PC-3 (cell line): ENCODE results near the gene PRDM5. TPM values are rescaled to one million over a fixed set of nuclear protein-coding genes. Genes with fewer than 3 reads are reported as not detected.

Experiments used
- ATAC-seq: fragments of 200-7000 bp; cut with Tn5 transposase; 2 replicates; pipeline ENCODE4 v1.9.1; 2020; ENCODE audit warnings: mild to moderate bottlenecking, moderate library complexity
- BruUV-seq: library from RNA; stranded (reverse); fragments of 400-500 nt; replicated peaks from 2 replicates; lab custom pipeline; 2021; lab: Mats Ljungman, UMichigan
- CTCF ChIA-PET: fragments of 300-600 bp; sonication (Branson Sonifier 250); formaldehyde crosslinking; loops from one replicate; lab custom pipeline; 2022; ENCODE audit warnings: antibody characterized with exemption; lab: Charles Lee
- POLR2A ChIA-PET: fragments of 300-600 bp; sonication (Branson Sonifier 250); formaldehyde crosslinking; loops from one replicate; lab custom pipeline; 2022; ENCODE audit warnings: antibody characterized with exemption; ENCODE audit not compliant: unreplicated experiment; lab: Charles Lee
- DNase-seq: peaks from one replicate; pipeline ENCODE4 v3.0.0-alpha.2; 2015
- H2AFZ ChIP-seq: fragments of 300-600 bp; sonication (generic); 2 replicates; pipeline ENCODE4 v1.6.0; 2016; ENCODE audit warnings: antibody characterized with exemption, low read length
- H3F3A ChIP-seq: fragments of 300-600 bp; sonication (generic); one replicate; pipeline ENCODE4 v1.6.0; 2017; ENCODE audit warnings: antibody characterized with exemption, low read length, control low read depth, mild to moderate bottlenecking; ENCODE audit not compliant: unreplicated experiment
- H3K27ac ChIP-seq: fragments of 300-600 bp; sonication (generic); 2 replicates; pipeline ENCODE4 v1.5.1; 2016; ENCODE audit warnings: mild to moderate bottlenecking, low read length
- H3K27me3 ChIP-seq: fragments of 300-600 bp; sonication (generic); 2 replicates; pipeline ENCODE4 v1.6.1; 2016; ENCODE audit warnings: low read length, mixed read lengths
- H3K36me3 ChIP-seq: fragments of 300-600 bp; sonication (generic); 2 replicates; pipeline ENCODE4 v1.6.1; 2016; ENCODE audit warnings: low read depth, mixed run types, low read length, mixed read lengths
- H3K4me1 ChIP-seq: fragments of 300-600 bp; sonication (generic); 2 replicates; pipeline ENCODE4 v1.5.1; 2016; ENCODE audit warnings: low read length; ENCODE audit not compliant: insufficient read depth
- H3K4me2 ChIP-seq: fragments of 300-600 bp; sonication (generic); 2 replicates; pipeline ENCODE4 v1.6.0; 2016; ENCODE audit warnings: low read length
- H3K4me3 ChIP-seq: fragments of 300-600 bp; sonication (generic); 2 replicates; pipeline ENCODE4 v1.5.1; 2016; ENCODE audit warnings: mild to moderate bottlenecking, low read length, mixed read lengths
- H3K79me2 ChIP-seq: fragments of 300-600 bp; sonication (generic); 2 replicates; pipeline ENCODE4 v1.6.1; 2017; ENCODE audit warnings: low read length, mixed read lengths
- H3K9ac ChIP-seq: fragments of 300-600 bp; sonication (generic); 2 replicates; pipeline ENCODE4 v1.6.0; 2016; ENCODE audit warnings: mild to moderate bottlenecking, low read length
- H3K9me2 ChIP-seq: fragments of 300-600 bp; sonication (generic); replicated peaks from 2 replicates; pipeline ENCODE4 v1.6.1; 2016; ENCODE audit warnings: mixed run types, low read length, mixed read lengths
- H3K9me3 ChIP-seq: fragments of 300-600 bp; sonication (generic); 2 replicates; pipeline ENCODE4 v1.6.1; 2016; ENCODE audit warnings: low read length, mixed read lengths
- H4K20me1 ChIP-seq: fragments of 300-600 bp; sonication (generic); 2 replicates; pipeline ENCODE4 v1.6.1; 2016; ENCODE audit warnings: low read length, mixed read lengths
- CTCF ChIP-seq: fragments of 300-600 bp; sonication (generic); conservative IDR thresholded peaks from 2 replicates; pipeline ENCODE4 v1.5.1; 2017; ENCODE audit warnings: antibody characterized with exemption, low read depth, mild to moderate bottlenecking, low read length
- EZH2 ChIP-seq: fragments of 300-600 bp; sonication (generic); IDR thresholded peaks from one replicate; pipeline ENCODE4 v1.6.1; 2017; ENCODE audit warnings: antibody characterized with exemption, mild to moderate bottlenecking, low read length; ENCODE audit not compliant: unreplicated experiment
- EZH2phosphoT487 ChIP-seq: fragments of 300-600 bp; sonication (generic); IDR thresholded peaks from 2 replicates; pipeline ENCODE4 v1.6.1; 2018; ENCODE audit warnings: mild to moderate bottlenecking, antibody characterized with exemption, low read length, borderline replicate concordance
- intact Hi-C: fragments of 100-400 bp; cut with micrococcal nuclease; formaldehyde crosslinking; loops from 2 replicates; pipeline ENCODE4 v1.9.0; 2023
- total RNA-seq: library from RNA; depleted of rRNA; stranded (reverse); fragments of >200 nt; gene quantifications from 2 replicates; pipeline ENCODE4 v1.2.3, GENCODE V29; 2014

Gene PRDM5
- total RNA-seq, 1 experiment from 2014 or later, result 2.4 TPM

GRCh38 chr4:120724656-120725055 is 197.9 kb downstream of the PRDM5 start:
- H3K4me2 ChIP-seq, result no peak overlapping the region
- no peaks in the 10 kb centered on the region for H3K79me2 ChIP-seq
- BruUV-seq, result no TSS peak
- no peaks in the 10 kb centered on the region for H4K20me1 ChIP-seq
- H3K9me2 ChIP-seq, result no peaks in the 10 kb centered on the region
- no peak overlapping the region for H3K4me3 ChIP-seq
- no peaks in the 10 kb centered on the region for H3K36me3 ChIP-seq
- no peaks in the 10 kb centered on the region for H3K9me3 ChIP-seq
- H3K27ac ChIP-seq, result no peak overlapping the region
- CTCF ChIA-PET, result no interaction called here
- DNase-seq, result no peak
- POLR2A ChIA-PET, result no interaction called here
- no peak for ATAC-seq
- H3K27me3 ChIP-seq, result no peaks in the 10 kb centered on the region
- H3F3A ChIP-seq, result no peaks in the 10 kb centered on the region
- intact Hi-C loops, result no loop called here
- no peaks in the 10 kb centered on the region for H3K4me1 ChIP-seq
- H2AFZ ChIP-seq, result no peak overlapping the region
- H3K9ac ChIP-seq, result no peak overlapping the region
- TF ChIP-seq EZH2phosphoT487 (no peak), EZH2 (no peak), CTCF (no peak)

- Histone ChIP-seq H3K4me2 (no peak overlapping the region), H3K27ac (no peak overlapping the region), H3K9me2 (no peaks in the 10 kb centered on the region), H3F3A (no peaks in the 10 kb centered on the region), H3K27me3 (no peaks in the 10 kb centered on the region), H3K4me1 (no peaks in the 10 kb centered on the region), H4K20me1 (no peaks in the 10 kb centered on the region), H3K36me3 (no peaks in the 10 kb centered on the region), H3K4me3 (no peak overlapping the region), H3K79me2 (no peaks in the 10 kb centered on the region), H2AFZ (no peak overlapping the region), H3K9me3 (no peaks in the 10 kb centered on the region), H3K9ac (no peak overlapping the region)
- intact Hi-C loops, result no loop called here
- ChIA-PET POLR2A (no interaction called here), CTCF (no interaction called here)
- DNase-seq (no peak), ATAC-seq (no peak)
- no peak for TF ChIP-seq CTCF
- no peak for TF ChIP-seq EZH2phosphoT487
- TF ChIP-seq EZH2, result no peak
- BruUV-seq, result no TSS peak
Observed at GRCh38 chr4:120723986-120724385, 198.5 kb downstream of the PRDM5 start.

- no peak overlapping the region for H2AFZ ChIP-seq
- H3K9ac ChIP-seq, result no peak overlapping the region
- no peaks in the 10 kb centered on the region for H3F3A ChIP-seq
- H4K20me1 ChIP-seq, result no peaks in the 10 kb centered on the region
- H3K27ac ChIP-seq, result no peak overlapping the region
- TF ChIP-seq EZH2phosphoT487 (no peak), CTCF (no peak), EZH2 (no peak)
- ATAC-seq (no peak), DNase-seq (no peak)
- H3K4me3 ChIP-seq, result no peak overlapping the region
- H3K4me2 ChIP-seq, result no peak overlapping the region
- CTCF ChIA-PET, result no interaction called here
- H3K79me2 ChIP-seq, result no peaks in the 10 kb centered on the region
- intact Hi-C loops, result no loop called here
- H3K9me3 ChIP-seq, result no peaks in the 10 kb centered on the region
- H3K4me1 ChIP-seq, result no peaks in the 10 kb centered on the region
- H3K9me2 ChIP-seq, result no peaks in the 10 kb centered on the region
- H3K27me3 ChIP-seq, result no peaks in the 10 kb centered on the region
- H3K36me3 ChIP-seq, result no peaks in the 10 kb centered on the region
- no TSS peak for BruUV-seq
- POLR2A ChIA-PET, result no interaction called here
Observed at GRCh38 chr4:120723105-120723504, 199.4 kb downstream of the PRDM5 start.
